A673 (cell line): Measurements from ENCODE around the gene IQGAP2. TPM values are rescaled to one million over a fixed set of nuclear protein-coding genes. Genes with fewer than 3 reads are reported as not detected.
A peak's percentile ranks its signal among the peaks of the same experiment; 100 is the strongest.

Experiments used
- BruUV-seq: library from RNA; stranded (reverse); fragments of 400-500 nt; replicated peaks from 2 replicates; lab custom pipeline; 2021; lab: Mats Ljungman, UMichigan
- CTCF ChIA-PET: fragments of 300-600 bp; sonication (Branson Sonifier 250); formaldehyde crosslinking; loops from one replicate; lab custom pipeline; 2022; ENCODE audit warnings: antibody characterized with exemption; lab: Charles Lee
- POLR2A ChIA-PET: fragments of 300-600 bp; sonication (Branson Sonifier 250); formaldehyde crosslinking; loops from one replicate; lab custom pipeline; 2022; ENCODE audit warnings: antibody characterized with exemption; ENCODE audit not compliant: low non-redundant PET; lab: Charles Lee
- DNase-seq: peaks from one replicate; pipeline ENCODE4 v3.0.0-alpha.2; 2015; ENCODE audit warnings: low spot score
- H3K27ac ChIP-seq: fragments of 200-600 bp; sonication (generic); 2 replicates; pipeline ENCODE4 v1.5.1; 2016; ENCODE audit warnings: mixed run types, low read depth, mild to moderate bottlenecking, mixed read lengths, antibody characterized with exemption, low read length; ENCODE audit not compliant: poor library complexity, severe bottlenecking
- H3K27me3 ChIP-seq: fragments of 200-600 bp; sonication (generic); replicated peaks from 2 replicates; pipeline ENCODE4 v1.6.1; 2017; ENCODE audit warnings: mixed run types, low read depth, mild to moderate bottlenecking, mixed read lengths, antibody characterized with exemption, low read length; ENCODE audit not compliant: insufficient read depth, poor library complexity
- H3K36me3 ChIP-seq: fragments of 200-600 bp; sonication (generic); 2 replicates; pipeline ENCODE4 v1.6.1; 2016; ENCODE audit warnings: mixed run types, mild to moderate bottlenecking, mixed read lengths, antibody characterized with exemption, low read length; ENCODE audit not compliant: insufficient read depth, poor library complexity, severe bottlenecking
- H3K4me1 ChIP-seq: fragments of 200-600 bp; sonication (generic); 2 replicates; pipeline ENCODE4 v1.6.1; 2017; ENCODE audit warnings: mixed run types, mild to moderate bottlenecking, mixed read lengths, antibody characterized with exemption, low read length; ENCODE audit not compliant: insufficient read depth, poor library complexity, severe bottlenecking
- H3K4me3 ChIP-seq: fragments of 200-600 bp; sonication (generic); 2 replicates; pipeline ENCODE4 v1.5.1; 2016; ENCODE audit warnings: low read depth, mixed run types, mild to moderate bottlenecking, mixed read lengths, low read length; ENCODE audit not compliant: poor library complexity, severe bottlenecking
- H3K9me3 ChIP-seq: fragments of 200-600 bp; sonication (generic); 2 replicates; pipeline ENCODE4 v1.6.1; 2016; ENCODE audit warnings: mixed run types, low read depth, mild to moderate bottlenecking, mixed read lengths, antibody characterized with exemption, low read length; ENCODE audit not compliant: poor library complexity, severe bottlenecking
- CTCF ChIP-seq: fragments of 300-800, 200-600 bp; sonication (generic); conservative IDR thresholded peaks from 2 replicates; pipeline ENCODE4 v1.5.1; 2017; ENCODE audit warnings: low read depth, mild to moderate bottlenecking, antibody characterized with exemption, low read length, moderate library complexity, mixed read lengths
- EZH2 ChIP-seq: fragments of 200-600 bp; sonication (generic); IDR thresholded peaks from 2 replicates; pipeline ENCODE4 v1.6.1; 2017; ENCODE audit warnings: borderline replicate concordance, low read depth, mild to moderate bottlenecking, mixed read lengths, antibody characterized with exemption, low read length; ENCODE audit not compliant: poor library complexity, severe bottlenecking
- intact Hi-C: fragments of 100-400 bp; cut with micrococcal nuclease; formaldehyde crosslinking; loops from one replicate; pipeline ENCODE4 v1.10.0; 2022; ENCODE audit not compliant: unreplicated experiment
- total RNA-seq: library from RNA; stranded (reverse); gene quantifications from 2 replicates; pipeline ENCODE4 v1.2.3, GENCODE V29; 2021

The IQGAP2 gene
- total RNA-seq, 1 experiment from 2014 or later: 26.8 TPM

GRCh38 chr5:76608833-76609232, 205.7 kb downstream of the IQGAP2 start:
- H3K36me3 ChIP-seq: no peaks in the 10 kb centered on the region
- ChIA-PET POLR2A (no interaction called here), CTCF (no interaction called here)
- intact Hi-C loops: no loop called here
- no peaks in the 10 kb centered on the region for H3K27me3 ChIP-seq
- peak; percentile 63 for DNase-seq
- no TSS peak for BruUV-seq
- H3K4me3 ChIP-seq: no peak overlapping the region
- no peak for TF ChIP-seq CTCF
- no peaks in the 10 kb centered on the region for H3K9me3 ChIP-seq
- peaks cover 33% of the 10 kb centered on the region for H3K4me1 ChIP-seq
- no peak overlapping the region for H3K27ac ChIP-seq

GRCh38 chr5:76610196-76610595, 207.1 kb downstream of the IQGAP2 start:
- Histone ChIP-seq H3K27me3 (no peaks in the 10 kb centered on the region), H3K9me3 (no peaks in the 10 kb centered on the region), H3K36me3 (no peaks in the 10 kb centered on the region), H3K27ac (no peak overlapping the region), H3K4me3 (no peak overlapping the region), H3K4me1 (peaks cover 34% of the 10 kb centered on the region)
- no TSS peak for BruUV-seq
- intact Hi-C loops: no loop called here
- DNase-seq: no peak
- TF ChIP-seq CTCF (no peak), EZH2 (no peak)
- ChIA-PET CTCF (no interaction called here), POLR2A (interaction anchor here (0.6 kb wide), 1 partner anchor 33 kb away, joined by 3 read pairs; no protein-coding TSS in a partner anchor)

GRCh38 chr5:76612942-76613341, 209.9 kb downstream of the IQGAP2 start:
- no TSS peak for BruUV-seq
- no peak for DNase-seq
- Histone ChIP-seq H3K27ac (no peak overlapping the region), H3K4me3 (no peak overlapping the region), H3K9me3 (no peaks in the 10 kb centered on the region), H3K36me3 (peaks cover 10% of the 10 kb centered on the region), H3K4me1 (peaks cover 40% of the 10 kb centered on the region), H3K27me3 (no peaks in the 10 kb centered on the region)
- no peak for TF ChIP-seq EZH2
- TF ChIP-seq CTCF: no peak
- intact Hi-C loops: no loop called here
- ChIA-PET CTCF (no interaction called here), POLR2A (no interaction called here)
